IMR-90 (cell line): ENCODE measurements around the gene PYGB. TPM values are rescaled to one million over a fixed set of nuclear protein-coding genes. Genes with fewer than 3 reads are reported as not detected.

ENCODE experiments used
- ATAC-seq: fragments of 200-7000 bp; cut with Tn5 transposase; 2 replicates; pipeline ENCODE4 v1.9.1; 2020; ENCODE audit warnings: low read depth, mild to moderate bottlenecking, moderate library complexity
- BruUV-seq: library from RNA; stranded (reverse); fragments of 400-500 nt; replicated peaks from 2 replicates; lab custom pipeline; 2021; lab: Mats Ljungman, UMichigan
- CTCF ChIA-PET: fragments of 300-600 bp; formaldehyde crosslinking; extraction: SDS; loops from one replicate; lab custom pipeline; 2021; ENCODE audit warnings: antibody characterized with exemption; lab: Yijun Ruan, JAX
- POLR2A ChIA-PET: fragments of 300-600 bp; sonication (Branson Sonifier 250); formaldehyde crosslinking; loops from one replicate; lab custom pipeline; 2022; ENCODE audit warnings: antibody characterized with exemption; ENCODE audit not compliant: unreplicated experiment; lab: Charles Lee
- DNase-seq: peaks from one replicate; pipeline ENCODE4 v3.0.0; 2013
- H2AFZ ChIP-seq: replicated peaks from 2 replicates; pipeline ENCODE3; 2013; ENCODE audit warnings: low read length, mild to moderate bottlenecking; ENCODE audit not compliant: poor library complexity
- H2AK5ac ChIP-seq: 2 replicates; pipeline ENCODE4 v1.6.1; 2013; ENCODE audit warnings: low read depth, low read length, inconsistent platforms
- H2AK9ac ChIP-seq: replicated peaks from 2 replicates; pipeline ENCODE3; 2013; ENCODE audit warnings: mild to moderate bottlenecking, low read depth, low read length, moderate library complexity; ENCODE audit not compliant: poor library complexity
- H2BK120ac ChIP-seq: 2 replicates; pipeline ENCODE4 v1.6.1; 2013; ENCODE audit warnings: low read depth, low read length, inconsistent platforms
- H2BK15ac ChIP-seq: 3 replicates; pipeline ENCODE4 v1.6.1; 2013; ENCODE audit warnings: low read depth, low read length, inconsistent platforms
- H2BK20ac ChIP-seq: 2 replicates; pipeline ENCODE4 v1.6.1; 2013; ENCODE audit warnings: low read depth, mild to moderate bottlenecking, inconsistent platforms, low read length, moderate library complexity
- H2BK5ac ChIP-seq: 2 replicates; pipeline ENCODE4 v1.6.1; 2013; ENCODE audit warnings: mild to moderate bottlenecking, low read depth, low read length, inconsistent platforms; ENCODE audit not compliant: poor library complexity, severe bottlenecking
- H3K14ac ChIP-seq: replicated peaks from 2 replicates; pipeline ENCODE4 v1.6.1; 2013; ENCODE audit warnings: low read depth, low read length, inconsistent platforms
- H3K18ac ChIP-seq: 2 replicates; pipeline ENCODE4 v1.6.1; 2013; ENCODE audit warnings: low read depth, low read length, control low read depth
- H3K23ac ChIP-seq: 2 replicates; pipeline ENCODE4 v1.6.1; 2013; ENCODE audit warnings: low read depth, low read length, inconsistent platforms
- H3K27ac ChIP-seq: 2 replicates; pipeline ENCODE4 v1.5.1; 2013; ENCODE audit warnings: mild to moderate bottlenecking, control low read depth, low read length; ENCODE audit not compliant: insufficient read depth
- H3K27me3 ChIP-seq: 2 replicates; pipeline ENCODE4 v1.6.1; 2013; ENCODE audit warnings: low read length; ENCODE audit not compliant: control insufficient read depth, insufficient read depth
- H3K36me3 ChIP-seq: 2 replicates; pipeline ENCODE4 v1.6.1; 2013; ENCODE audit warnings: low read length, mixed read lengths; ENCODE audit not compliant: control insufficient read depth, insufficient read depth
- H3K4ac ChIP-seq: 2 replicates; pipeline ENCODE4 v1.6.1; 2013; ENCODE audit warnings: low read depth, low read length, inconsistent platforms
- H3K4me1 ChIP-seq: 2 replicates; pipeline ENCODE4 v1.6.1; 2013; ENCODE audit warnings: low read length, mixed read lengths; ENCODE audit not compliant: control insufficient read depth, insufficient read depth
- H3K4me2 ChIP-seq: 2 replicates; pipeline ENCODE4 v1.6.1; 2013; ENCODE audit warnings: low read depth, mild to moderate bottlenecking, control low read depth, low read length, moderate library complexity
- H3K4me3 ChIP-seq: 2 replicates; pipeline ENCODE4 v1.5.1; 2013; ENCODE audit warnings: low read depth, mild to moderate bottlenecking, control low read depth, low read length, moderate library complexity; ENCODE audit not compliant: insufficient read depth
- H3K56ac ChIP-seq: 2 replicates; pipeline ENCODE4 v1.6.1; 2013; ENCODE audit warnings: low read length, inconsistent platforms; ENCODE audit not compliant: insufficient read depth; ENCODE audit errors: extremely low read depth
- H3K79me1 ChIP-seq, 2 experiments: 2 replicates each; pipeline ENCODE4 v1.6.1; 2013; ENCODE audit warnings: low read length in 2 of 2, inconsistent platforms in 1 of 2, low read depth in 1 of 2
- H3K9ac ChIP-seq: 2 replicates; pipeline ENCODE4 v1.6.1; 2013; ENCODE audit warnings: low read depth, low read length, control low read depth
- H3K9me1 ChIP-seq: 2 replicates; pipeline ENCODE4 v1.6.1; 2013; ENCODE audit warnings: low read length, inconsistent platforms; ENCODE audit not compliant: insufficient read depth
- H3K9me3 ChIP-seq: 2 replicates; pipeline ENCODE4 v1.6.1; 2013; ENCODE audit warnings: low read length; ENCODE audit not compliant: control insufficient read depth, insufficient read depth
- H4K20me1 ChIP-seq: 2 replicates; pipeline ENCODE4 v1.6.1; 2013; ENCODE audit warnings: low read length, inconsistent platforms; ENCODE audit not compliant: insufficient read depth
- H4K5ac ChIP-seq: 2 replicates; pipeline ENCODE4 v1.6.1; 2013; ENCODE audit warnings: mild to moderate bottlenecking, low read depth, low read length, control low read depth
- H4K8ac ChIP-seq, 2 experiments: 2 replicates each; pipeline ENCODE4 v1.6.1; 2013; ENCODE audit warnings: low read depth in 2 of 2, low read length in 2 of 2, control low read depth in 1 of 2, inconsistent platforms in 1 of 2
- H4K91ac ChIP-seq: 2 replicates; pipeline ENCODE4 v1.6.1; 2013; ENCODE audit warnings: low read depth, low read length, inconsistent platforms; ENCODE audit not compliant: insufficient read depth
- BHLHE40 ChIP-seq: fragments of 150-350 bp; IDR thresholded peaks from 2 replicates; pipeline ENCODE4 v1.6.1; 2016; ENCODE audit warnings: mild to moderate bottlenecking, low read depth, low read length
- CHD1 ChIP-seq: IDR thresholded peaks from 2 replicates; pipeline ENCODE4 v1.6.1; 2012; ENCODE audit warnings: low read depth, low read length, improper control_type of control experiment
- ELK1 ChIP-seq: fragments of 150-350 bp; IDR thresholded peaks from 2 replicates; pipeline ENCODE4 v1.6.1; 2016; ENCODE audit warnings: low read depth, mild to moderate bottlenecking, low read length, moderate library complexity, borderline replicate concordance
- FOS ChIP-seq: fragments of 150-350 bp; IDR thresholded peaks from 2 replicates; pipeline ENCODE4 v1.6.1; 2016; ENCODE audit warnings: low read depth, low read length
- MAFK ChIP-seq: IDR thresholded peaks from 2 replicates; pipeline ENCODE4 v1.6.1; 2012; ENCODE audit warnings: low read depth, low read length, improper control_type of control experiment
- MAZ ChIP-seq: IDR thresholded peaks from 2 replicates; pipeline ENCODE4 v1.6.1; 2012; ENCODE audit warnings: low read depth, mild to moderate bottlenecking, low read length, improper control_type of control experiment, moderate library complexity, borderline replicate concordance
- MXI1 ChIP-seq: IDR thresholded peaks from 2 replicates; pipeline ENCODE4 v1.6.1; 2012; ENCODE audit warnings: low read depth, mild to moderate bottlenecking, low read length, moderate library complexity, borderline replicate concordance
- NFE2L2 ChIP-seq: fragments of 150-350 bp; IDR thresholded peaks from 2 replicates; pipeline ENCODE4 v1.6.1; 2016; ENCODE audit warnings: low read depth, mild to moderate bottlenecking, low read length
- POLR2A ChIP-seq: IDR thresholded peaks from 2 replicates; pipeline ENCODE4 v1.6.1; 2012; ENCODE audit warnings: mild to moderate bottlenecking, low read depth, low read length
- RAD21 ChIP-seq: IDR thresholded peaks from 2 replicates; pipeline ENCODE4 v1.6.1; 2012; ENCODE audit warnings: low read length, improper control_type of control experiment
- RCOR1 ChIP-seq: IDR thresholded peaks from 2 replicates; pipeline ENCODE4 v1.6.1; 2012; ENCODE audit warnings: mild to moderate bottlenecking, low read length, improper control_type of control experiment; ENCODE audit not compliant: insufficient replicate concordance
- RFX5 ChIP-seq: IDR thresholded peaks from 2 replicates; pipeline ENCODE4 v1.8.0; 2012; ENCODE audit warnings: low read depth, mild to moderate bottlenecking, low read length, moderate library complexity
- SMC3 ChIP-seq: fragments of 150-350 bp; IDR thresholded peaks from 2 replicates; pipeline ENCODE4 v1.6.1; 2016; ENCODE audit warnings: low read depth, mild to moderate bottlenecking, antibody characterized with exemption, low read length, moderate library complexity
- WGBS, 2 experiments: methylation state at CpG; one replicate each; pipeline versions ENCODE4 v1.1.5 to v1.1.7; 2013; ENCODE audit warnings: missing lambda C conversion rate in 2 of 2; ENCODE audit not compliant: insufficient read length in 1 of 2; ENCODE audit errors: extremely low coverage in 2 of 2; 5-methylcytosine and 5-hydroxymethylcytosine counted together
- dilution Hi-C: fragments of 300-500 bp; cut with HindIII; formaldehyde crosslinking; loops from one replicate; pipeline ENCODE4 v1.14.3; 2018; ENCODE audit warnings: low sequenced_read_pairs; ENCODE audit not compliant: unreplicated experiment
- in situ Hi-C: fragments of 300-500 bp; cut with MboI; formaldehyde crosslinking; loops from 3 replicates; pipeline ENCODE4 v1.14.3; 2019; ENCODE audit warnings: low sequenced_read_pairs, inconsistent platforms, mixed read lengths
- intact Hi-C: fragments of 100-400 bp; cut with micrococcal nuclease; formaldehyde crosslinking; loops from 2 replicates; pipeline ENCODE4 v1.10.0; 2022
- polyA plus RNA-seq, 3 experiments: library from polyadenylated mRNA; depleted of rRNA; stranded (reverse); fragments of >200 nt; gene quantifications; 2 replicates each; pipeline ENCODE4 v1.2.3, GENCODE V29; 2012; ENCODE audit warnings: low replicate concordance in 1 of 3
- total RNA-seq: library from RNA; depleted of rRNA; stranded (reverse); fragments of >200 nt; gene quantifications from 2 replicates; pipeline ENCODE4 v1.2.3, GENCODE V29; 2012
- TF ChIP-seq, protein P1 (sequence below): conservative IDR thresholded peaks from 2 replicates; pipeline ENCODE4 v1.5.1; 2012; ENCODE audit warnings: mild to moderate bottlenecking, low read depth, low read length, improper control_type of control experiment
- TF ChIP-seq, protein P2 (sequence below): fragments of 150-350 bp; IDR thresholded peaks from 2 replicates; pipeline ENCODE4 v1.6.1; 2017; ENCODE audit warnings: mild to moderate bottlenecking, antibody characterized with exemption, low read length, low read depth

Gene PYGB
- total and polyA plus RNA-seq, 2 of the 4 experiments (the other 2 are of a cell fraction), result 72.4 to 83.1 TPM

GRCh38 chr20:25252686-25253421 lies 5.0 kb downstream of the PYGB start:
- ChIA-PET POLR2A (no interaction called here), CTCF (interaction anchor here (0.6 kb wide), 1 partner anchor 134 kb away, joined by 6 read pairs; no protein-coding TSS in a partner anchor)
- dilution Hi-C loops (no loop called here), intact Hi-C loops (no loop called here), in situ Hi-C loops (loop anchor here (10.0 to 25.0 kb wide), 5 partner anchors 58 to 1616 kb away; partner anchors contain the start of genes APMAP, CST3 and ENTPD6)
- Histone ChIP-seq H3K27ac (no peak overlapping the region), H3K14ac (no peak overlapping the region), H2BK15ac (no peak overlapping the region), H3K4me2 (no peak overlapping the region), H3K4me3 (no peak overlapping the region), H3K79me1 (peaks cover 23 to 82% of the 10 kb centered on the region in 2 experiments), H3K56ac (no peak overlapping the region), H3K9me3 (no peaks in the 10 kb centered on the region), H3K9ac (no peak overlapping the region), H2AFZ (no peak overlapping the region), H4K20me1 (peaks cover 84% of the 10 kb centered on the region), H3K23ac (no peak overlapping the region), H2BK120ac (no peak overlapping the region), H4K8ac (no peak overlapping the region), H3K4me1 (peaks cover 14% of the 10 kb centered on the region), H4K5ac (no peak overlapping the region), H2BK5ac (no peak overlapping the region), H3K18ac (no peak overlapping the region), H3K4ac (no peak overlapping the region), H4K91ac (no peak overlapping the region), H2BK20ac (no peak overlapping the region), H3K36me3 (peaks cover 10% of the 10 kb centered on the region), H2AK5ac (no peak overlapping the region), H3K27me3 (no peaks in the 10 kb centered on the region), H3K9me1 (peaks cover 34% of the 10 kb centered on the region), H2AK9ac (no peak overlapping the region)
- no CpG with 5 or more reads among the region's 6 CpGs for WGBS, 2 experiments
- TF ChIP-seq SMC3 (no peak), NFE2L2 (no peak), MAFK (no peak), FOS (no peak), RCOR1 (no peak), BHLHE40 (no peak), RFX5 (no peak), ELK1 (no peak), MXI1 (no peak), MAZ (no peak), POLR2A (no peak), RAD21 (no peak), CHD1 (no peak)
- TF ChIP-seq, protein P1, sequence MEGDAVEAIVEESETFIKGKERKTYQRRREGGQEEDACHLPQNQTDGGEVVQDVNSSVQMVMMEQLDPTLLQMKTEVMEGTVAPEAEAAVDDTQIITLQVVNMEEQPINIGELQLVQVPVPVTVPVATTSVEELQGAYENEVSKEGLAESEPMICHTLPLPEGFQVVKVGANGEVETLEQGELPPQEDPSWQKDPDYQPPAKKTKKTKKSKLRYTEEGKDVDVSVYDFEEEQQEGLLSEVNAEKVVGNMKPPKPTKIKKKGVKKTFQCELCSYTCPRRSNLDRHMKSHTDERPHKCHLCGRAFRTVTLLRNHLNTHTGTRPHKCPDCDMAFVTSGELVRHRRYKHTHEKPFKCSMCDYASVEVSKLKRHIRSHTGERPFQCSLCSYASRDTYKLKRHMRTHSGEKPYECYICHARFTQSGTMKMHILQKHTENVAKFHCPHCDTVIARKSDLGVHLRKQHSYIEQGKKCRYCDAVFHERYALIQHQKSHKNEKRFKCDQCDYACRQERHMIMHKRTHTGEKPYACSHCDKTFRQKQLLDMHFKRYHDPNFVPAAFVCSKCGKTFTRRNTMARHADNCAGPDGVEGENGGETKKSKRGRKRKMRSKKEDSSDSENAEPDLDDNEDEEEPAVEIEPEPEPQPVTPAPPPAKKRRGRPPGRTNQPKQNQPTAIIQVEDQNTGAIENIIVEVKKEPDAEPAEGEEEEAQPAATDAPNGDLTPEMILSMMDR, result no peak
- TF ChIP-seq, protein P2, sequence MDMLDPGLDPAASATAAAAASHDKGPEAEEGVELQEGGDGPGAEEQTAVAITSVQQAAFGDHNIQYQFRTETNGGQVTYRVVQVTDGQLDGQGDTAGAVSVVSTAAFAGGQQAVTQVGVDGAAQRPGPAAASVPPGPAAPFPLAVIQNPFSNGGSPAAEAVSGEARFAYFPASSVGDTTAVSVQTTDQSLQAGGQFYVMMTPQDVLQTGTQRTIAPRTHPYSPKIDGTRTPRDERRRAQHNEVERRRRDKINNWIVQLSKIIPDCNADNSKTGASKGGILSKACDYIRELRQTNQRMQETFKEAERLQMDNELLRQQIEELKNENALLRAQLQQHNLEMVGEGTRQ, result no peak
- ATAC-seq (no peak), DNase-seq (no peak)
- BruUV-seq, result no TSS peak
